Left ventricle myocardium inferior (tissue), 1 donor: Measurements from ENCODE around the gene NCSTN. TPM values are rescaled to one million over a fixed set of nuclear protein-coding genes. Genes with fewer than 3 reads are reported as not detected.

Source experiments
- DNase-seq: peaks from one replicate; pipeline ENCODE4 v3.0.0-alpha.2; 2020
- H3K27ac ChIP-seq: fragments of 200-600 bp; replicated peaks from 2 replicates; pipeline ENCODE4 v1.8.0; 2021
- H3K27me3 ChIP-seq: fragments of 200-600 bp; 2 replicates; pipeline ENCODE4 v1.8.0; 2021; ENCODE audit warnings: low read depth
- H3K36me3 ChIP-seq: fragments of 200-600 bp; 2 replicates; pipeline ENCODE4 v1.8.0; 2021
- H3K4me1 ChIP-seq: fragments of 200-600 bp; 2 replicates; pipeline ENCODE4 v1.8.0; 2021
- H3K4me3 ChIP-seq: fragments of 200-600 bp; 2 replicates; pipeline ENCODE4 v1.8.0; 2021; ENCODE audit warnings: mild to moderate bottlenecking, moderate library complexity
- H3K9me3 ChIP-seq: fragments of 200-600 bp; replicated peaks from 2 replicates; pipeline ENCODE4 v1.8.0; 2021
- CTCF ChIP-seq: fragments of 200-600 bp; IDR thresholded peaks from 2 replicates; pipeline ENCODE4 v1.8.0; 2021; ENCODE audit warnings: antibody characterized with exemption, mild to moderate bottlenecking, borderline replicate concordance
- intact Hi-C: fragments of 100-400 bp; cut with micrococcal nuclease; formaldehyde crosslinking; loops from one replicate; pipeline ENCODE4 v1.11.0; 2022
- total RNA-seq: library from RNA; stranded (reverse); fragmentation: NEBNext Ultra II Directional; extraction: Animal tissue kit (Norgen Biotek cat#: 25700); gene quantifications from one replicate; pipeline ENCODE4 v1.2.1, GENCODE V29; 2021
- donor health status: DM: no; HTN: yes; CAD: no; lungs with severe emphysema.

The NCSTN gene
- total RNA-seq, 1 donor from 2014 or later: 53.6 TPM

- Histone ChIP-seq H3K36me3 (peaks cover 100% of the 10 kb centered on the region), H3K4me3 (no peak overlapping the region), H3K4me1 (peaks cover 20% of the 10 kb centered on the region), H3K27ac (peak overlapping the region; percentile 21), H3K27me3 (no peaks in the 10 kb centered on the region), H3K9me3 (no peaks in the 10 kb centered on the region)
- TF ChIP-seq CTCF: no peak
- intact Hi-C loops: no loop called here
- DNase-seq: no peak
Observed at GRCh38 chr1:160309185-160309557, 34.0 kb upstream of the NCSTN start.

- no peak for TF ChIP-seq CTCF
- Histone ChIP-seq H3K4me3 (no peak overlapping the region), H3K4me1 (peaks cover 20% of the 10 kb centered on the region), H3K36me3 (peaks cover 100% of the 10 kb centered on the region), H3K27me3 (no peaks in the 10 kb centered on the region), H3K9me3 (no peaks in the 10 kb centered on the region), H3K27ac (no peak overlapping the region)
- DNase-seq: no peak
- intact Hi-C loops: no loop called here
Observed at GRCh38 chr1:160309571-160309970, 33.6 kb upstream of the NCSTN start.

- Histone ChIP-seq H3K27ac (no peak overlapping the region), H3K4me3 (no peak overlapping the region), H3K27me3 (no peaks in the 10 kb centered on the region), H3K9me3 (peaks cover 9% of the 10 kb centered on the region), H3K36me3 (peaks cover 91% of the 10 kb centered on the region), H3K4me1 (no peaks in the 10 kb centered on the region)
- no peak for TF ChIP-seq CTCF
- intact Hi-C loops: no loop called here
- no peak for DNase-seq
Observed at GRCh38 chr1:160315359-160315758, 27.8 kb upstream of the NCSTN start.

GRCh38 chr1:160322831-160323230, 20.4 kb upstream of the NCSTN start:
- no peak overlapping the region for H3K27ac ChIP-seq
- peaks cover 10% of the 10 kb centered on the region for H3K4me1 ChIP-seq
- intact Hi-C loops: no loop called here
- no peaks in the 10 kb centered on the region for H3K27me3 ChIP-seq
- peaks cover 82% of the 10 kb centered on the region for H3K36me3 ChIP-seq
- no peak overlapping the region for H3K4me3 ChIP-seq
- no peaks in the 10 kb centered on the region for H3K9me3 ChIP-seq
- TF ChIP-seq CTCF: no peak
- no peak for DNase-seq

GRCh38 chr1:160325252-160325651, 17.9 kb upstream of the NCSTN start:
- DNase-seq: no peak
- no peak for TF ChIP-seq CTCF
- peaks cover 91% of the 10 kb centered on the region for H3K36me3 ChIP-seq
- no peaks in the 10 kb centered on the region for H3K27me3 ChIP-seq
- no peaks in the 10 kb centered on the region for H3K9me3 ChIP-seq
- H3K27ac ChIP-seq: no peak overlapping the region
- no peak overlapping the region for H3K4me3 ChIP-seq
- H3K4me1 ChIP-seq: peaks cover 10% of the 10 kb centered on the region
- intact Hi-C loops: no loop called here

- intact Hi-C loops: no loop called here
- H3K4me3 ChIP-seq: no peak overlapping the region
- peaks cover 99% of the 10 kb centered on the region for H3K36me3 ChIP-seq
- H3K27me3 ChIP-seq: no peaks in the 10 kb centered on the region
- DNase-seq: no peak
- H3K27ac ChIP-seq: no peak overlapping the region
- H3K9me3 ChIP-seq: no peaks in the 10 kb centered on the region
- TF ChIP-seq CTCF: no peak
- peaks cover 10% of the 10 kb centered on the region for H3K4me1 ChIP-seq
Observed at GRCh38 chr1:160326418-160326817, 16.8 kb upstream of the NCSTN start.
